AG09319 (cell line): ENCODE results near the gene LDB2.
"Not testable (repeated sequence)": the region's sequence is repeated elsewhere in the genome, so short reads cannot be mapped to it uniquely, and the experiment has no call there.

Experiments used
- DNase-seq: peaks from one replicate; pipeline ENCODE4 v3.0.0-alpha.2; 2010; ENCODE audit warnings: low read depth; ENCODE audit errors: extremely low read depth
- CTCF ChIP-seq: IDR thresholded peaks from 2 replicates; pipeline ENCODE4 v1.5.1; 2011; ENCODE audit warnings: low read depth, mild to moderate bottlenecking, inconsistent platforms, low read length, moderate library complexity

Gene LDB2

GRCh38 chr4:16897991-16898827 is at the start of gene LDB2:
LDB2 (minus strand) TSS chr4:16898645.
- no peak for TF ChIP-seq CTCF
- DNase-seq: peak; percentile 93

GRCh38 chr4:16942491-16942890 is 44.0 kb upstream of the LDB2 start:
- no peak for TF ChIP-seq CTCF
- DNase-seq: no peak

GRCh38 chr4:16939178-16939577 is 40.7 kb upstream of the LDB2 start:
- no peak for TF ChIP-seq CTCF
- no peak for DNase-seq

GRCh38 chr4:16938512-16939040 is 40.1 kb upstream of the LDB2 start:
- no peak for DNase-seq
- no peak for TF ChIP-seq CTCF

GRCh38 chr4:16931339-16932305 is 33.2 kb upstream of the LDB2 start:
- TF ChIP-seq CTCF: no peak
- peak; percentile 8 for DNase-seq

GRCh38 chr4:16926214-16926613 is 27.8 kb upstream of the LDB2 start:
- DNase-seq: no peak
- no peak for TF ChIP-seq CTCF

- not testable (repeated sequence) for DNase-seq
These were observed 20.3 kb upstream of the LDB2 start for GRCh38 chr4:16918716-16919115.
